Neural cell (in vitro differentiated cells): ENCODE measurements around the gene KCNE3. TPM values are rescaled to one million over a fixed set of nuclear protein-coding genes. Genes with fewer than 3 reads are reported as not detected.

Source experiments
- H2AFZ ChIP-seq: fragments of 200-600, 300-800 bp; sonication (generic), shearing (Covaris generic); 2 replicates; pipeline ENCODE4 v1.6.0; 2014; ENCODE audit warnings: low read depth, mild to moderate bottlenecking, antibody characterized with exemption, low read length, moderate library complexity
- H3F3A ChIP-seq: fragments of 200-600 bp; shearing (Covaris generic); 2 replicates; pipeline ENCODE4 v1.6.1; 2016; ENCODE audit warnings: mild to moderate bottlenecking, moderate library complexity, mixed read lengths, antibody characterized with exemption, low read length; ENCODE audit not compliant: insufficient read depth, poor library complexity, severe bottlenecking
- H3K27ac ChIP-seq: fragments of 200-600, 300-800 bp; sonication (generic), shearing (Covaris generic); 2 replicates; pipeline ENCODE4 v1.5.1; 2014; ENCODE audit warnings: mild to moderate bottlenecking, low read length, moderate library complexity
- H3K27me3 ChIP-seq: fragments of 300-800, 200-600 bp; sonication (generic), shearing (Covaris generic); 2 replicates; pipeline ENCODE4 v1.6.0; 2014; ENCODE audit warnings: mild to moderate bottlenecking, low read depth, low read length, moderate library complexity; ENCODE audit not compliant: insufficient read depth
- H3K36me3 ChIP-seq: fragments of 300-800, 200-600 bp; sonication (generic), shearing (Covaris generic); 2 replicates; pipeline ENCODE4 v1.5.1; 2014; ENCODE audit warnings: mild to moderate bottlenecking, antibody characterized with exemption, low read length, moderate library complexity; ENCODE audit not compliant: insufficient read depth
- H3K4me2 ChIP-seq: fragments of 300-800, 200-600 bp; sonication (generic), shearing (Covaris generic); 2 replicates; pipeline ENCODE4 v1.6.0; 2014; ENCODE audit warnings: mild to moderate bottlenecking, low read length
- H3K4me3 ChIP-seq: fragments of 300-800, 200-600 bp; sonication (generic), shearing (Covaris generic); 2 replicates; pipeline ENCODE4 v1.5.1; 2014; ENCODE audit warnings: mild to moderate bottlenecking, low read length, moderate library complexity
- H3K79me2 ChIP-seq: fragments of 200-600 bp; shearing (Covaris generic); replicated peaks from 2 replicates; pipeline ENCODE4 v1.6.0; 2014; ENCODE audit warnings: mild to moderate bottlenecking, low read length, moderate library complexity; ENCODE audit not compliant: insufficient read depth
- H3K9ac ChIP-seq: fragments of 300-800, 200-600 bp; sonication (generic), shearing (Covaris generic); 2 replicates; pipeline ENCODE4 v1.6.1; 2016; ENCODE audit warnings: mild to moderate bottlenecking, low read length, mixed read lengths
- H3K9me2 ChIP-seq: fragments of 200-600 bp; shearing (Covaris generic); 2 replicates; pipeline ENCODE4 v1.6.1; 2016; ENCODE audit warnings: mild to moderate bottlenecking, low read length, mixed read lengths; ENCODE audit not compliant: insufficient read depth
- H3K9me3 ChIP-seq: fragments of 200-600, 300-800 bp; sonication (generic), shearing (Covaris generic); 2 replicates; pipeline ENCODE4 v1.6.1; 2016; ENCODE audit warnings: mild to moderate bottlenecking, mixed run types, low read length, moderate library complexity, mixed read lengths
- H4K20me1 ChIP-seq: fragments of 200-600 bp; shearing (Covaris generic); 2 replicates; pipeline ENCODE4 v1.6.1; 2016; ENCODE audit warnings: mild to moderate bottlenecking, mixed run types; ENCODE audit not compliant: insufficient read depth
- EP300 ChIP-seq: fragments of 450-650 bp; conservative IDR thresholded peaks from 2 replicates; pipeline ENCODE4 v1.6.1; 2014; ENCODE audit warnings: antibody characterized with exemption, mild to moderate bottlenecking, moderate library complexity; ENCODE audit not compliant: poor library complexity, severe bottlenecking
- EZH2 ChIP-seq: fragments of 200-600, 300-800 bp; shearing (Covaris generic), sonication (generic); IDR thresholded peaks from 2 replicates; pipeline ENCODE4 v1.6.1; 2014; ENCODE audit warnings: antibody characterized with exemption, low read length, borderline replicate concordance, mild to moderate bottlenecking; ENCODE audit not compliant: insufficient read depth, poor library complexity, severe bottlenecking
- MXI1 ChIP-seq: fragments of 450-650 bp; conservative IDR thresholded peaks from 2 replicates; pipeline ENCODE4 v1.6.1; 2014; ENCODE audit warnings: antibody characterized with exemption, mild to moderate bottlenecking; ENCODE audit not compliant: poor library complexity, severe bottlenecking
- POLR2AphosphoS5 ChIP-seq: IDR thresholded peaks from 2 replicates; pipeline ENCODE4 v1.6.1; 2012
- RAD21 ChIP-seq: fragments of 450-650 bp; conservative IDR thresholded peaks from 2 replicates; pipeline ENCODE4 v1.6.1; 2014; ENCODE audit warnings: antibody characterized with exemption, mild to moderate bottlenecking, moderate library complexity
- SMC3 ChIP-seq: fragments of 450-650 bp; conservative IDR thresholded peaks from 2 replicates; pipeline ENCODE4 v1.6.1; 2014; ENCODE audit warnings: antibody characterized with exemption, mild to moderate bottlenecking, moderate library complexity; ENCODE audit not compliant: poor library complexity
- TAF1 ChIP-seq: IDR thresholded peaks from 2 replicates; pipeline ENCODE4 v1.6.1; 2012; ENCODE audit warnings: low read depth
- polyA plus RNA-seq: library from polyadenylated mRNA; depleted of rRNA; stranded (reverse); fragments of >200 nt; gene quantifications from 2 replicates; pipeline ENCODE4 v1.2.3, GENCODE V29; 2014
- TF ChIP-seq, protein P1 (sequence below): fragments of 450-650 bp; IDR thresholded peaks from 2 replicates; pipeline ENCODE4 v1.5.1; 2014; ENCODE audit warnings: antibody characterized with exemption, mild to moderate bottlenecking, moderate library complexity; ENCODE audit not compliant: poor library complexity, severe bottlenecking
- TF ChIP-seq, protein P2 (sequence below): IDR thresholded peaks from 2 replicates; pipeline ENCODE4 v1.6.1; 2012; ENCODE audit warnings: borderline replicate concordance

KCNE3 gene
- polyA plus RNA-seq, 1 donor from 2014 or later = not detected

DNA sequence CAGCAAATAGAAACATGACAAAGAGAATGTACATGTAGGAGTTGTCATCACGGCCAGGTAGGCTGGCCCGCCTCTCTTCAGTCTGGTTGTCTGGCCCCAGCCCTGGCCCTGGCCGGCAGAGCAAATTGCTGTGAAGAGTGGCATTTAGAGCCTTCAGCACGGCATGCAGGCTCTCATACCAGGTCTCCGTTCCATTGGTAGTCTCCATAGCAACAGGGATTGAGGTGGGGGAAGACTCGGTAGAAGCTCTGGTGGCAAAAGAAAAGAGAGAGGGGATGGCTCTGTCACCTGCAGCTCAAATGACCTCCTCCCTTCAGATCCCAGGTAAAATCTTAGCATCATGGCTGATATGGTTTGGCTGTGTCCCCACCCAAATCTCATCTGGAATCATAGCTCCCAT, 10.0 kb downstream of the KCNE3 start:
- Histone ChIP-seq H4K20me1 (no peaks in the 10 kb centered on the region), H3K9me2 (no peaks in the 10 kb centered on the region), H3K9me3 (no peaks in the 10 kb centered on the region), H2AFZ (no peak overlapping the region), H3K27ac (no peak overlapping the region), H3F3A (no peaks in the 10 kb centered on the region), H3K4me3 (no peak overlapping the region), H3K36me3 (no peaks in the 10 kb centered on the region), H3K27me3 (no peaks in the 10 kb centered on the region), H3K4me2 (no peak overlapping the region), H3K79me2 (no peaks in the 10 kb centered on the region), H3K9ac (no peak overlapping the region)
- TF ChIP-seq, protein P1, sequence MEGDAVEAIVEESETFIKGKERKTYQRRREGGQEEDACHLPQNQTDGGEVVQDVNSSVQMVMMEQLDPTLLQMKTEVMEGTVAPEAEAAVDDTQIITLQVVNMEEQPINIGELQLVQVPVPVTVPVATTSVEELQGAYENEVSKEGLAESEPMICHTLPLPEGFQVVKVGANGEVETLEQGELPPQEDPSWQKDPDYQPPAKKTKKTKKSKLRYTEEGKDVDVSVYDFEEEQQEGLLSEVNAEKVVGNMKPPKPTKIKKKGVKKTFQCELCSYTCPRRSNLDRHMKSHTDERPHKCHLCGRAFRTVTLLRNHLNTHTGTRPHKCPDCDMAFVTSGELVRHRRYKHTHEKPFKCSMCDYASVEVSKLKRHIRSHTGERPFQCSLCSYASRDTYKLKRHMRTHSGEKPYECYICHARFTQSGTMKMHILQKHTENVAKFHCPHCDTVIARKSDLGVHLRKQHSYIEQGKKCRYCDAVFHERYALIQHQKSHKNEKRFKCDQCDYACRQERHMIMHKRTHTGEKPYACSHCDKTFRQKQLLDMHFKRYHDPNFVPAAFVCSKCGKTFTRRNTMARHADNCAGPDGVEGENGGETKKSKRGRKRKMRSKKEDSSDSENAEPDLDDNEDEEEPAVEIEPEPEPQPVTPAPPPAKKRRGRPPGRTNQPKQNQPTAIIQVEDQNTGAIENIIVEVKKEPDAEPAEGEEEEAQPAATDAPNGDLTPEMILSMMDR = no peak
- TF ChIP-seq POLR2AphosphoS5 = no peak
- TF ChIP-seq EZH2 = no peak
- TF ChIP-seq TAF1 = no peak
- no peak for TF ChIP-seq EP300
- TF ChIP-seq, protein P2, sequence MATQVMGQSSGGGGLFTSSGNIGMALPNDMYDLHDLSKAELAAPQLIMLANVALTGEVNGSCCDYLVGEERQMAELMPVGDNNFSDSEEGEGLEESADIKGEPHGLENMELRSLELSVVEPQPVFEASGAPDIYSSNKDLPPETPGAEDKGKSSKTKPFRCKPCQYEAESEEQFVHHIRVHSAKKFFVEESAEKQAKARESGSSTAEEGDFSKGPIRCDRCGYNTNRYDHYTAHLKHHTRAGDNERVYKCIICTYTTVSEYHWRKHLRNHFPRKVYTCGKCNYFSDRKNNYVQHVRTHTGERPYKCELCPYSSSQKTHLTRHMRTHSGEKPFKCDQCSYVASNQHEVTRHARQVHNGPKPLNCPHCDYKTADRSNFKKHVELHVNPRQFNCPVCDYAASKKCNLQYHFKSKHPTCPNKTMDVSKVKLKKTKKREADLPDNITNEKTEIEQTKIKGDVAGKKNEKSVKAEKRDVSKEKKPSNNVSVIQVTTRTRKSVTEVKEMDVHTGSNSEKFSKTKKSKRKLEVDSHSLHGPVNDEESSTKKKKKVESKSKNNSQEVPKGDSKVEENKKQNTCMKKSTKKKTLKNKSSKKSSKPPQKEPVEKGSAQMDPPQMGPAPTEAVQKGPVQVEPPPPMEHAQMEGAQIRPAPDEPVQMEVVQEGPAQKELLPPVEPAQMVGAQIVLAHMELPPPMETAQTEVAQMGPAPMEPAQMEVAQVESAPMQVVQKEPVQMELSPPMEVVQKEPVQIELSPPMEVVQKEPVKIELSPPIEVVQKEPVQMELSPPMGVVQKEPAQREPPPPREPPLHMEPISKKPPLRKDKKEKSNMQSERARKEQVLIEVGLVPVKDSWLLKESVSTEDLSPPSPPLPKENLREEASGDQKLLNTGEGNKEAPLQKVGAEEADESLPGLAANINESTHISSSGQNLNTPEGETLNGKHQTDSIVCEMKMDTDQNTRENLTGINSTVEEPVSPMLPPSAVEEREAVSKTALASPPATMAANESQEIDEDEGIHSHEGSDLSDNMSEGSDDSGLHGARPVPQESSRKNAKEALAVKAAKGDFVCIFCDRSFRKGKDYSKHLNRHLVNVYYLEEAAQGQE = no peak
- no peak for TF ChIP-seq SMC3
- no peak for TF ChIP-seq MXI1
- TF ChIP-seq RAD21 = no peak

DNA sequence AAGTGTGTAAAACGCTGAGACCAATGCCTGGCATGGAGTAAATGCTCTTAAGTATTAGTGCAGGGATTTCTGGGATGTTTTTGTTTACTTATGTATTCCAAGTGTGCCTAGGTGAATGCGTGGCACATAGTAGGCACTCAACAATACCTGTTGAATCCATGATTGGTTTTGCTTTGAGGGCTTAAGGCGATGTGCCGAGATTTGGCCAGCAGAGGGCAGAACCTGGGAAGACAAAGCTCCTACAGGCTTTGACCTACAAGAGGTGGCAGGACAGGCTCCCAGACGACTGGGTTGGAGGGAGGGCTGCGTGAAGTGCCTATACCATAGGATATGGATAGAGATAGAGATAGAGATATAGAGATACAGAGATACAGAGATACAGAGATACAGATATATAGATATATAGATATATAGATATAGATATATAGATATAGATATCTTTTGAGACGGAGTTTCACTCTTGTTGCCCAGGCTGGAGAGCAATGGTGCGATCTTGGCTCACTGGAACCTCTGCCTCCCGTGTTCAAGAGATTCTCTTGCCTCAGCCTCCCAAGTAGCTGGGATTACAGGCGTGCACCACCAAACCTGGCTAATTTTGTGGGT, 13.9 kb downstream of the KCNE3 start:
- Histone ChIP-seq H3K9me3 (no peaks in the 10 kb centered on the region), H3K36me3 (no peaks in the 10 kb centered on the region), H3K4me3 (no peak overlapping the region), H3K9ac (no peak overlapping the region), H3K27ac (no peak overlapping the region), H3F3A (no peaks in the 10 kb centered on the region), H3K9me2 (no peaks in the 10 kb centered on the region), H2AFZ (no peak overlapping the region), H3K79me2 (no peaks in the 10 kb centered on the region), H4K20me1 (no peaks in the 10 kb centered on the region), H3K4me2 (no peak overlapping the region), H3K27me3 (no peaks in the 10 kb centered on the region)
- TF ChIP-seq, protein P2 = no peak
- TF ChIP-seq POLR2AphosphoS5 (no peak), TAF1 (no peak), MXI1 (no peak), EZH2 (no peak), EP300 (no peak), SMC3 (no peak), RAD21 (no peak)
- TF ChIP-seq, protein P1 = no peak
